ENCODE measurements around the gene MUC21. TPM values are rescaled to one million over a fixed set of nuclear protein-coding genes. Genes with fewer than 3 reads are reported as not detected.

MUC21 gene
- total RNA-seq, 1 experiment from 2014 or later: not detected

DNA sequence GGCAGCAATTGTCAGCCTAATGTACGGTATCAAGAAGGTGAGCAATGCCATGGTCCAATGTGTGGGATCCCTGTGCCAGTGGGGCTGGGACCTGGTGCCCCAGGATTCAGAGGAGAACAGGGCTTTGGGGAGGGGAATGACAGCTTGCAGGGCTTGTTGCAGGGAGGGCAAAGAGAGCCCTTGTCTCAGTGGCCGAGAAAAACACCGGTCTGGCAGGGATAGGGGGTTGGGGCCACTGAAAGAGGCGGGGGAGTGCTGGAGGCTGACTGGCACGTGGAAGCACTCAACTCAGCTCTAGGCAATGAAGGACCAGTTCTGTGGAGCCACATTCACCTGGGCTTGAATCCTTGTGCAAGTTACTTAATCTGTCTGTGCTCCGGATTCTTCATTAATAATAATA is 46.3 kb upstream of the MUC21 start:
- peaks cover 2% of the 10 kb centered on the region; the same call in 1 of the 2 replicates for H3K4me1 ChIP-seq (ENCODE audit: control insufficient read depth, insufficient read depth, low read length)
- no peaks in the 10 kb centered on the region for H3K27me3 ChIP-seq (ENCODE audit: control insufficient read depth, insufficient read depth, low read length)
- ATAC-seq (no peak), DNase-seq (ENCODE audit: low read depth, low spot score) (no peak)
- no peak overlapping the region for H3K4me3 ChIP-seq (ENCODE audit: low read depth in 2 of 2, low read length in 2 of 2)
- H3K27ac ChIP-seq (ENCODE audit: low read length): no peak overlapping the region
- no peaks in the 10 kb centered on the region for H3K36me3 ChIP-seq (ENCODE audit: control insufficient read depth, insufficient read depth, low read length)
- intact Hi-C loops (cut with micrococcal nuclease; ENCODE audit: unreplicated experiment) (no loop called here), in situ Hi-C loops (cut with HindIII; ENCODE audit: low pct_unique_long_range_greater_than_20kb, low sequenced_read_pairs) (no loop called here)
- POLR2A ChIA-PET: no interaction called here
- BruUV-seq (replicated peaks): no TSS peak
- H3K9me3 ChIP-seq (ENCODE audit: control insufficient read depth, insufficient read depth, low read depth, low read length): no peaks in the 10 kb centered on the region
- TF ChIP-seq TCF7L2 (IDR thresholded peaks at IDR 0.05; ENCODE audit: low read depth, low read length) (no peak), SIN3A (IDR thresholded peaks at IDR 0.05; ENCODE audit: borderline replicate concordance, insufficient read depth, low read depth, low read length) (no peak), POLR2AphosphoS5 (IDR thresholded peaks at IDR 0.05; ENCODE audit: low read depth, low read length) (no peak), REST (IDR thresholded peaks at IDR 0.05; ENCODE audit: insufficient read depth in 1 of 2, low read depth in 2 of 2, low read length in 1 of 2) (no peak)
- TF ChIP-seq, protein P1, sequence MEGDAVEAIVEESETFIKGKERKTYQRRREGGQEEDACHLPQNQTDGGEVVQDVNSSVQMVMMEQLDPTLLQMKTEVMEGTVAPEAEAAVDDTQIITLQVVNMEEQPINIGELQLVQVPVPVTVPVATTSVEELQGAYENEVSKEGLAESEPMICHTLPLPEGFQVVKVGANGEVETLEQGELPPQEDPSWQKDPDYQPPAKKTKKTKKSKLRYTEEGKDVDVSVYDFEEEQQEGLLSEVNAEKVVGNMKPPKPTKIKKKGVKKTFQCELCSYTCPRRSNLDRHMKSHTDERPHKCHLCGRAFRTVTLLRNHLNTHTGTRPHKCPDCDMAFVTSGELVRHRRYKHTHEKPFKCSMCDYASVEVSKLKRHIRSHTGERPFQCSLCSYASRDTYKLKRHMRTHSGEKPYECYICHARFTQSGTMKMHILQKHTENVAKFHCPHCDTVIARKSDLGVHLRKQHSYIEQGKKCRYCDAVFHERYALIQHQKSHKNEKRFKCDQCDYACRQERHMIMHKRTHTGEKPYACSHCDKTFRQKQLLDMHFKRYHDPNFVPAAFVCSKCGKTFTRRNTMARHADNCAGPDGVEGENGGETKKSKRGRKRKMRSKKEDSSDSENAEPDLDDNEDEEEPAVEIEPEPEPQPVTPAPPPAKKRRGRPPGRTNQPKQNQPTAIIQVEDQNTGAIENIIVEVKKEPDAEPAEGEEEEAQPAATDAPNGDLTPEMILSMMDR (IDR thresholded peaks at IDR 0.05): no peak
- CTCF ChIA-PET: no interaction called here

- ChIA-PET POLR2A (interaction anchor here (0.6 kb wide), 1 partner anchor 243 kb away, joined by 3 read pairs; no protein-coding TSS in a partner anchor), CTCF (no interaction called here)
- Histone ChIP-seq H3K36me3 (ENCODE audit: control insufficient read depth, insufficient read depth, low read length) (no peaks in the 10 kb centered on the region), H3K4me3 (ENCODE audit: low read depth in 2 of 2, low read length in 2 of 2) (no peak overlapping the region), H3K27me3 (ENCODE audit: control insufficient read depth, insufficient read depth, low read length) (peaks cover 5% of the 10 kb centered on the region; the same call in 1 of the 2 replicates), H3K9me3 (ENCODE audit: control insufficient read depth, insufficient read depth, low read depth, low read length) (no peaks in the 10 kb centered on the region), H3K27ac (ENCODE audit: low read length) (no peak overlapping the region), H3K4me1 (ENCODE audit: control insufficient read depth, insufficient read depth, low read length) (peaks cover 8% of the 10 kb centered on the region; the same call in 1 of the 2 replicates)
- intact Hi-C loops (cut with micrococcal nuclease; ENCODE audit: unreplicated experiment) (no loop called here), in situ Hi-C loops (cut with HindIII; ENCODE audit: low pct_unique_long_range_greater_than_20kb, low sequenced_read_pairs) (no loop called here)
- no TSS peak for BruUV-seq (replicated peaks)
- ATAC-seq (no peak), DNase-seq (ENCODE audit: low read depth, low spot score) (no peak)
- no peak for TF ChIP-seq SIN3A (IDR thresholded peaks at IDR 0.05; ENCODE audit: borderline replicate concordance, insufficient read depth, low read depth, low read length)
Observed at GRCh38 chr6:30938730-30939129, 44.8 kb upstream of the MUC21 start.

GRCh38 chr6:30939473-30939872 is 44.0 kb upstream of the MUC21 start:
- ChIA-PET POLR2A (no interaction called here), CTCF (no interaction called here)
- Histone ChIP-seq H3K27me3 (ENCODE audit: control insufficient read depth, insufficient read depth, low read length) (peaks cover 5% of the 10 kb centered on the region; the same call in 1 of the 2 replicates), H3K27ac (ENCODE audit: low read length) (no peak overlapping the region), H3K4me3 (ENCODE audit: low read depth in 2 of 2, low read length in 2 of 2) (no peak overlapping the region), H3K36me3 (ENCODE audit: control insufficient read depth, insufficient read depth, low read length) (no peaks in the 10 kb centered on the region), H3K4me1 (ENCODE audit: control insufficient read depth, insufficient read depth, low read length) (peaks cover 8% of the 10 kb centered on the region; the same call in 1 of the 2 replicates), H3K9me3 (ENCODE audit: control insufficient read depth, insufficient read depth, low read depth, low read length) (no peaks in the 10 kb centered on the region)
- ATAC-seq (no peak), DNase-seq (ENCODE audit: low read depth, low spot score) (no peak)
- intact Hi-C loops (cut with micrococcal nuclease; ENCODE audit: unreplicated experiment) (no loop called here), in situ Hi-C loops (cut with HindIII; ENCODE audit: low pct_unique_long_range_greater_than_20kb, low sequenced_read_pairs) (no loop called here)
- TF ChIP-seq REST (IDR thresholded peaks at IDR 0.05; ENCODE audit: insufficient read depth in 1 of 2, low read depth in 2 of 2, low read length in 1 of 2) (no peak), TCF7L2 (IDR thresholded peaks at IDR 0.05; ENCODE audit: low read depth, low read length) (no peak), SIN3A (IDR thresholded peaks at IDR 0.05; ENCODE audit: borderline replicate concordance, insufficient read depth, low read depth, low read length) (no peak), POLR2AphosphoS5 (IDR thresholded peaks at IDR 0.05; ENCODE audit: low read depth, low read length) (no peak)
- TF ChIP-seq, protein P1 (IDR thresholded peaks at IDR 0.05): no peak
- BruUV-seq (replicated peaks): no TSS peak

Data from Panc1 (cell line).